H1 (cell line): ENCODE measurements around the gene CYP2S1. TPM values are rescaled to one million over a fixed set of nuclear protein-coding genes. Genes with fewer than 3 reads are reported as not detected.

Experiments
- CTCF ChIA-PET: fragments of 300-600 bp; sonication (Branson Sonifier 250); formaldehyde crosslinking; loops from one replicate; lab custom pipeline; 2021; ENCODE audit not compliant: partially characterized antibody; lab: Charles Lee
- POLR2A ChIA-PET: fragments of 300-600 bp; sonication (Branson Sonifier 250); formaldehyde crosslinking; loops from one replicate; lab custom pipeline; 2021; ENCODE audit warnings: inconsistent platforms; ENCODE audit not compliant: partially characterized antibody; lab: Charles Lee
- DNase-seq, 2 experiments: peaks; one replicate each; pipeline versions ENCODE4 v3.0.0 to v3.0.0-alpha.2; 2010 to 2022; ENCODE audit warnings: low spot score in 2 of 2, low read depth in 1 of 2, mixed read lengths in 1 of 2
- FAIRE-seq: peaks from 2 replicates; lab custom pipeline; 2011; peaks lifted over from hg19 to GRCh38; lab: Jason Lieb, UNC
- H2AFZ ChIP-seq: 2 replicates; pipeline ENCODE4 v1.8.1; 2012; ENCODE audit warnings: low read length, inconsistent platforms
- H2AK5ac ChIP-seq: 2 replicates; pipeline ENCODE4 v1.6.1; 2013; ENCODE audit warnings: low read depth, low read length
- H2BK120ac ChIP-seq: replicated peaks from 2 replicates; pipeline ENCODE3; 2013; ENCODE audit warnings: low read depth, low read length, inconsistent platforms
- H2BK12ac ChIP-seq: 2 replicates; pipeline ENCODE4 v1.6.1; 2013; ENCODE audit warnings: low read depth, low read length
- H2BK15ac ChIP-seq: 2 replicates; pipeline ENCODE4 v1.6.1; 2013; ENCODE audit warnings: low read length
- H2BK20ac ChIP-seq: 2 replicates; pipeline ENCODE4 v1.6.1; 2013; ENCODE audit warnings: low read length
- H2BK5ac ChIP-seq: 2 replicates; pipeline ENCODE4 v1.6.1; 2013; ENCODE audit warnings: low read depth, low read length
- H3K14ac ChIP-seq: 2 replicates; pipeline ENCODE4 v1.6.1; 2013; ENCODE audit warnings: inconsistent platforms; ENCODE audit not compliant: insufficient read length
- H3K18ac ChIP-seq: 2 replicates; pipeline ENCODE4 v1.6.1; 2013; ENCODE audit warnings: low read length; ENCODE audit errors: extremely low read depth
- H3K23ac ChIP-seq: 2 replicates; pipeline ENCODE4 v1.6.1; 2013; ENCODE audit warnings: inconsistent platforms; ENCODE audit not compliant: insufficient read length
- H3K23me2 ChIP-seq: 2 replicates; pipeline ENCODE4 v1.6.1; 2013; ENCODE audit warnings: low read depth, low read length
- H3K27ac ChIP-seq: 2 replicates; pipeline ENCODE4 v1.6.1; 2011; ENCODE audit warnings: low read depth, low read length, inconsistent platforms
- H3K27me3 ChIP-seq, 4 experiments: replicated peaks in 1 of 4; 1 replicate in 1 of 4; 2 replicates in 3 of 4; pipeline versions ENCODE4 v1.6.1 to v1.8.1; 2011 to 2013; ENCODE audit warnings: low read length in 3 of 4, mild to moderate bottlenecking in 3 of 4, inconsistent platforms in 2 of 4, mixed read lengths in 2 of 4, moderate library complexity in 1 of 4; ENCODE audit not compliant: control insufficient read depth in 3 of 4, insufficient read depth in 3 of 4; ENCODE audit errors: extremely low read depth in 1 of 4
- H3K36me3 ChIP-seq, 4 experiments: 2 replicates each; pipeline versions ENCODE4 v1.6.1 to v1.8.1; 2011 to 2013; ENCODE audit warnings: mild to moderate bottlenecking in 4 of 4, low read length in 3 of 4, moderate library complexity in 2 of 4, control low read depth in 1 of 4, inconsistent platforms in 1 of 4; ENCODE audit not compliant: insufficient read depth in 4 of 4, control insufficient read depth in 2 of 4
- H3K4ac ChIP-seq: replicated peaks from 2 replicates; pipeline ENCODE3; 2013; ENCODE audit warnings: low read length, low read depth, mixed read lengths, inconsistent platforms; ENCODE audit not compliant: insufficient read length
- H3K4me1 ChIP-seq, 4 experiments: replicated peaks in 1 of 4; 1 replicate in 1 of 4; 2 replicates in 3 of 4; pipeline versions ENCODE4 v1.6.1 to v1.8.1; 2011 to 2013; ENCODE audit warnings: low read length in 3 of 4, inconsistent platforms in 2 of 4, mixed read lengths in 1 of 4; ENCODE audit not compliant: insufficient read depth in 4 of 4, control insufficient read depth in 3 of 4
- H3K4me2 ChIP-seq, 2 experiments: 2 replicates each; pipeline versions ENCODE4 v1.6.1 to v1.8.1; 2011 to 2013; ENCODE audit warnings: low read depth in 2 of 2, low read length in 2 of 2, control low read depth in 1 of 2, inconsistent platforms in 1 of 2, mild to moderate bottlenecking in 1 of 2; ENCODE audit not compliant: insufficient read depth in 1 of 2
- H3K4me3 ChIP-seq, 4 experiments: fragments of 200-600, 300-600 bp in 1 of 4; sonication (generic), shearing (Covaris generic), sonication (Bioruptor Twin) in 1 of 4; 2 replicates each; pipeline versions ENCODE4 v1.5.1 to v1.8.1; 2011 to 2016; ENCODE audit warnings: low read length in 4 of 4, low read depth in 3 of 4, control low read depth in 2 of 4, inconsistent platforms in 2 of 4, mild to moderate bottlenecking in 2 of 4, mixed read lengths in 1 of 4, moderate library complexity in 1 of 4; ENCODE audit not compliant: insufficient read depth in 2 of 4; ENCODE audit errors: extremely low read depth in 1 of 4
- H3K56ac ChIP-seq: replicated peaks from 2 replicates; pipeline ENCODE3; 2013; ENCODE audit warnings: low read depth, mild to moderate bottlenecking, mixed read lengths, low read length, inconsistent platforms; ENCODE audit not compliant: insufficient read length
- H3K79me1 ChIP-seq: 2 replicates; pipeline ENCODE4 v1.6.1; 2013; ENCODE audit warnings: low read depth, low read length, control low read depth
- H3K79me2 ChIP-seq, 2 experiments: 2 replicates each; pipeline versions ENCODE4 v1.6.1 to v1.8.1; 2012 to 2013; ENCODE audit warnings: low read length in 2 of 2, mild to moderate bottlenecking in 2 of 2, inconsistent platforms in 1 of 2; ENCODE audit not compliant: insufficient read depth in 2 of 2, control insufficient read depth in 1 of 2
- H3K9ac ChIP-seq, 4 experiments: replicated peaks in 1 of 4; 1 replicate in 1 of 4; 2 replicates in 3 of 4; pipeline versions ENCODE4 v1.6.1 to v1.8.1; 2011 to 2013; ENCODE audit warnings: low read depth in 3 of 4, low read length in 3 of 4, control low read depth in 2 of 4, mild to moderate bottlenecking in 2 of 4, moderate library complexity in 2 of 4, inconsistent platforms in 1 of 4; ENCODE audit errors: extremely low read depth in 1 of 4
- H3K9me3 ChIP-seq, 2 experiments: 2 replicates each; pipeline versions ENCODE4 v1.6.1 to v1.8.1; 2012 to 2013; ENCODE audit warnings: mild to moderate bottlenecking in 2 of 2, moderate library complexity in 2 of 2, control low read depth in 1 of 2, inconsistent platforms in 1 of 2, low read depth in 1 of 2, low read length in 1 of 2, mixed read lengths in 1 of 2; ENCODE audit not compliant: insufficient read depth in 2 of 2
- H4K20me1 ChIP-seq, 2 experiments: replicated peaks in 1 of 2; 2 replicates each; pipeline versions ENCODE3 to v1.8.1; 2011 to 2013; ENCODE audit warnings: inconsistent platforms in 2 of 2, low read length in 2 of 2, mild to moderate bottlenecking in 1 of 2; ENCODE audit not compliant: insufficient read depth in 2 of 2, control insufficient read depth in 1 of 2
- H4K5ac ChIP-seq: 2 replicates; pipeline ENCODE4 v1.6.1; 2013; ENCODE audit warnings: low read length, low read depth, mixed read lengths, inconsistent platforms; ENCODE audit not compliant: insufficient read length
- H4K8ac ChIP-seq: 2 replicates; pipeline ENCODE4 v1.8.0; 2013; ENCODE audit warnings: mild to moderate bottlenecking, moderate library complexity, low read length, inconsistent platforms; ENCODE audit not compliant: insufficient read depth; ENCODE audit errors: extremely low read depth
- H4K91ac ChIP-seq: replicated peaks from 2 replicates; pipeline ENCODE3; 2013; ENCODE audit warnings: low read length, mixed read lengths, inconsistent platforms; ENCODE audit not compliant: insufficient read length
- CHD2 ChIP-seq: IDR thresholded peaks from 2 replicates; pipeline ENCODE4 v1.6.1; 2012; ENCODE audit warnings: low read length, improper control_type of control experiment
- CREB1 ChIP-seq: IDR thresholded peaks from 2 replicates; pipeline ENCODE4 v1.6.1; 2012; ENCODE audit warnings: inconsistent platforms
- E2F6 ChIP-seq: IDR thresholded peaks from 2 replicates; pipeline ENCODE4 v1.6.1; 2012; ENCODE audit warnings: inconsistent platforms
- EGR1 ChIP-seq: IDR thresholded peaks from 2 replicates; pipeline ENCODE4 v1.6.1; 2011; ENCODE audit warnings: low read depth, low read length, borderline replicate concordance
- GTF2F1 ChIP-seq: IDR thresholded peaks from 2 replicates; pipeline ENCODE4 v1.6.1; 2012; ENCODE audit warnings: low read depth, low read length, improper control_type of control experiment, borderline replicate concordance
- RFX5 ChIP-seq: IDR thresholded peaks from 2 replicates; pipeline ENCODE4 v1.6.1; 2011; ENCODE audit warnings: low read depth, low read length, improper control_type of control experiment, borderline replicate concordance
- RNF2 ChIP-seq: fragments of 200-900, 300-1000 bp; sonication (generic); IDR thresholded peaks from 2 replicates; pipeline ENCODE4 v1.7.1; 2016; ENCODE audit warnings: borderline replicate concordance, low read depth, mild to moderate bottlenecking, antibody characterized with exemption, low read length; ENCODE audit not compliant: poor library complexity, severe bottlenecking; ENCODE audit errors: missing control alignments
- RXRA ChIP-seq: IDR thresholded peaks from 2 replicates; pipeline ENCODE4 v1.6.1; 2011; ENCODE audit warnings: low read depth, mild to moderate bottlenecking, low read length, moderate library complexity; ENCODE audit not compliant: insufficient read depth
- SP1 ChIP-seq: IDR thresholded peaks from 2 replicates; pipeline ENCODE4 v1.6.1; 2011; ENCODE audit warnings: low read depth, low read length
- SRF ChIP-seq: IDR thresholded peaks from 2 replicates; pipeline ENCODE4 v1.6.1; 2011; ENCODE audit warnings: mild to moderate bottlenecking, low read depth, low read length, moderate library complexity
- TBP ChIP-seq: IDR thresholded peaks from 2 replicates; pipeline ENCODE4 v1.6.1; 2011; ENCODE audit warnings: low read depth, low read length, improper control_type of control experiment
- YY1 ChIP-seq: IDR thresholded peaks from 2 replicates; pipeline ENCODE4 v1.6.1; 2011; ENCODE audit warnings: low read depth, mild to moderate bottlenecking, low read length
- WGBS, 2 experiments: shearing (Covaris generic) in 1 of 2; methylation state at CpG; one replicate each; pipeline versions ENCODE4 v1.1.6 to v1.1.7; 2013 to 2015; ENCODE audit warnings: low lambda C conversion rate in 2 of 2, mixed read lengths in 2 of 2, inconsistent platforms in 1 of 2, low coverage in 1 of 2, missing lambda C conversion rate in 1 of 2; ENCODE audit not compliant: insufficient replicate concordance in 2 of 2, insufficient coverage in 1 of 2, insufficient read length in 1 of 2; ENCODE audit errors: extremely low coverage in 1 of 2, missing lambda C conversion rate in 1 of 2; 5-methylcytosine and 5-hydroxymethylcytosine counted together
- polyA plus RNA-seq, 7 experiments: library from polyadenylated mRNA; depleted of rRNA in 3 of 7; stranded (reverse) in 5 of 7; unstranded in 2 of 7; fragments of >200 nt in 5 of 7; fragments of 200-250 nt in 2 of 7; gene quantifications; 1 replicate in 5 of 7; 2 replicates in 1 of 7; 4 replicates in 1 of 7; pipeline versions ENCODE4 v1.2.1 to v1.2.3, GENCODE V29; 2011 to 2013; ENCODE audit warnings: missing spikeins in 2 of 7, mixed read lengths in 2 of 7
- total RNA-seq: library from RNA; stranded (reverse); fragmentation: NEBNext Ultra II Directional; extraction: Animal tissue kit (Norgen Biotek cat#: 25700); gene quantifications from 2 replicates; pipeline ENCODE4 v1.2.1, GENCODE V29; 2021

Gene CYP2S1
- total and polyA plus RNA-seq, 2 of the 8 experiments (the other 6 are each of a cell fraction or from before 2014, with no cell fraction given), result 97.9 to 245 TPM

- Histone ChIP-seq H3K79me2 (peaks cover 0 to 3% of the 10 kb centered on the region in 2 experiments; a peak in 1 of 4 replicates), H3K4me2 (peak overlapping the region; percentile 71 to 93), H2BK15ac (peak overlapping the region; percentile 99; the same call in 1 of the 2 replicates), H2BK120ac (no peak overlapping the region), H3K9ac (peak overlapping the region in 1 of 4 experiments; percentile 53; a peak in 2 of 7 replicates), H3K27me3 (no peaks in the 10 kb centered on the region), H3K79me1 (peaks cover 10% of the 10 kb centered on the region), H3K4ac (peak overlapping the region; percentile 100), H2BK20ac (no peak overlapping the region), H3K23me2 (peaks cover 16% of the 10 kb centered on the region), H3K14ac (no peak overlapping the region), H2BK12ac (peak overlapping the region; percentile 100; the same call in 1 of the 2 replicates), H4K91ac (peak overlapping the region; percentile 98), H3K27ac (no peak overlapping the region), H2AFZ (no peak overlapping the region), H3K18ac (peak overlapping the region; percentile 88), H3K36me3 (peaks cover 0 to 21% (median under 1%) of the 10 kb centered on the region in 4 experiments; a peak in 4 of 8 replicates), H3K4me1 (peaks cover 8 to 26% (median 17%) of the 10 kb centered on the region in 4 experiments), H4K5ac (no peak overlapping the region), H4K8ac (peak overlapping the region; percentile 84), H3K56ac (no peak overlapping the region), H4K20me1 (peaks cover 0 to 11% of the 10 kb centered on the region in 2 experiments), H2AK5ac (peak overlapping the region; percentile 96; the same call in 1 of the 2 replicates), H3K23ac (no peak overlapping the region), H2BK5ac (peak overlapping the region; percentile 85), H3K4me3 (peak overlapping the region in 2 of 4 experiments; percentile 37 to 56; a peak in 4 of 8 replicates), H3K9me3 (no peaks in the 10 kb centered on the region)
- no peak for DNase-seq
- ChIA-PET CTCF (interaction anchor here (0.8 to 1.9 kb wide), 8 partner anchors 15 to 100 kb away, joined by 3 to 10 read pairs (median 4); partner anchors contain the start of gene HNRNPUL1), POLR2A (interaction anchor here (0.8 to 4.7 kb wide), 16 partner anchors 9 to 416 kb away, joined by 3 to 66 read pairs (median 4); partner anchors contain the start of gene HNRNPUL1)
- no peak for FAIRE-seq
- WGBS, 2 experiments, result 76% methylated on average over 9 of the region's 9 CpGs; no CpG with 5 or more reads in 1 of the 2 experiments
- no peak for TF ChIP-seq TBP
- no peak for TF ChIP-seq EGR1
- no peak for TF ChIP-seq YY1
- TF ChIP-seq CHD2, result no peak
- TF ChIP-seq CREB1, result no peak
- TF ChIP-seq E2F6, result no peak
- TF ChIP-seq GTF2F1, result no peak
- no peak for TF ChIP-seq SRF
- no peak for TF ChIP-seq RNF2
- no peak for TF ChIP-seq SP1
- no peak for TF ChIP-seq RFX5
- TF ChIP-seq RXRA, result no peak
These were observed 33.9 kb downstream of the CYP2S1 start for GRCh38 chr19:41226874-41227390.
